Natural killer cell (primary cell): Measurements from ENCODE around the gene ITM2B. TPM values are rescaled to one million over a fixed set of nuclear protein-coding genes. Genes with fewer than 3 reads are reported as not detected.
A peak's percentile ranks its signal among the peaks of the same experiment; 100 is the strongest.
"Not testable (repeated sequence)": the region's sequence is repeated elsewhere in the genome, so short reads cannot be mapped to it uniquely, and the experiment has no call there.

Experiments used
- ATAC-seq, 3 donors: fragments of 150-1000 bp in 2 of 3; fragments of 200-7000 bp in 1 of 3; cut with Tn5 transposase; 1 replicate in 1 of 3; 2 replicates in 2 of 3; pipeline ENCODE4 v1.10.0; 2021; ENCODE audit warnings: mild to moderate bottlenecking in 2 of 3, moderate library complexity in 2 of 3
- DNase-seq, 2 donors: peaks; one replicate each; pipeline versions ENCODE4 v3.0.0 to v3.0.0-alpha.2; 2013 to 2021; ENCODE audit warnings: mixed read lengths in 1 of 2
- H3K27ac ChIP-seq: one replicate; pipeline ENCODE4 v1.5.1; 2013; ENCODE audit warnings: mild to moderate bottlenecking, low read length
- H3K27me3 ChIP-seq: one replicate; pipeline ENCODE4 v1.6.1; 2013; ENCODE audit warnings: low read length; ENCODE audit not compliant: control insufficient read depth, insufficient read depth
- H3K36me3 ChIP-seq: one replicate; pipeline ENCODE4 v1.6.1; 2013; ENCODE audit warnings: low read length; ENCODE audit not compliant: control insufficient read depth, insufficient read depth
- H3K4me1 ChIP-seq: one replicate; pipeline ENCODE4 v1.6.1; 2013; ENCODE audit warnings: low read length; ENCODE audit not compliant: control insufficient read depth, insufficient read depth
- H3K4me3 ChIP-seq: one replicate; pipeline ENCODE4 v1.5.1; 2013; ENCODE audit warnings: low read length
- H3K9me3 ChIP-seq: one replicate; pipeline ENCODE4 v1.6.1; 2013; ENCODE audit warnings: low read length; ENCODE audit not compliant: control insufficient read depth, insufficient read depth
- H3K27ac Mint-ChIP-seq, 2 donors: one replicate each; pipeline ENCODE4 v1.8.0; 2022; ENCODE audit warnings: mild to moderate bottlenecking in 2 of 2, mixed read lengths in 2 of 2, moderate library complexity in 1 of 2
- H3K27me3 Mint-ChIP-seq, 2 donors: one replicate each; pipeline ENCODE4 v1.8.0; 2022; ENCODE audit warnings: low read depth in 2 of 2, mixed read lengths in 2 of 2
- H3K36me3 Mint-ChIP-seq: one replicate; pipeline ENCODE4 v1.8.0; 2022; ENCODE audit warnings: mixed read lengths
- H3K4me1 Mint-ChIP-seq, 2 donors: one replicate each; pipeline ENCODE4 v1.8.0; 2022; ENCODE audit warnings: mixed read lengths in 2 of 2
- H3K4me3 Mint-ChIP-seq: one replicate; pipeline ENCODE4 v1.8.0; 2022; ENCODE audit warnings: mild to moderate bottlenecking, moderate library complexity, mixed read lengths
- H3K9me3 Mint-ChIP-seq, 2 donors: one replicate each; pipeline ENCODE4 v1.8.0; 2022; ENCODE audit warnings: mixed read lengths in 2 of 2
- WGBS: methylation state at CpG from one replicate; pipeline ENCODE4 v1.1.7; 2013; ENCODE audit warnings: missing lambda C conversion rate; ENCODE audit not compliant: insufficient coverage; 5-methylcytosine and 5-hydroxymethylcytosine counted together
- intact Hi-C: fragments of 100-400 bp; cut with micrococcal nuclease; formaldehyde crosslinking; loops from one replicate; pipeline ENCODE4 v1.14.2; 2022
- total RNA-seq, 4 donors: library from RNA; stranded (reverse); fragments of 120-200 nt in 1 of 4; gene quantifications; one replicate each; pipeline versions ENCODE4 v1.2.3 to v1.2.4, GENCODE V29; 2013 to 2022
- TF ChIP-seq, protein P1 (sequence below): fragments of 200-600 bp; IDR thresholded peaks from one replicate; pipeline ENCODE4 v1.8.0; 2022; ENCODE audit warnings: antibody characterized with exemption

ITM2B gene
- total RNA-seq, 3 donors from 2014 or later (not counting 1 experiment from before 2014, with no cell fraction given), result 305 to 387 (median 309) TPM

GRCh38 chr13:48236528-48237353 is 3.7 kb downstream of the ITM2B start:
- H3K36me3 Mint-ChIP-seq, result no peaks in the 10 kb centered on the region
- peaks cover 63 to 68% of the 10 kb centered on the region in 2 donors for H3K4me1 Mint-ChIP-seq

DNA sequence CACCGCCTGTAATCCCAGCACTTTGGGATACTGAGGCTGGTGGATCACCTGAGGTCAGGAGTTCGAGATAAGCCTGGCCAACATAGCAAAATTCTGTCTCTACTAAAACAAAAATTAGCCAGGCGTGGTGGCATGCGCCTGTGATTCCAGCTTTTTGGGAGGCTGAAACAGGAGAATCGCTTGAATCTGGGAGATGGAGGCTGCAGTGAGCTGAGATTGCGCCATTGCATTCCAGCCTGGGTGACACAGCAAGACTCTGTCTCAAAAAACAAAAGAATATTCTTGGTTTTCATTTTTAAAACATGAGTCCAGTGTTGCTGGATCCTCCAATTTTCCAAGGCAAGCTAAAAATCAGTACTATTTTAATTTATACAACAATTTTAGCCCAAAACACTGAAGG is 6.4 kb downstream of the ITM2B start:
- not testable (repeated sequence) for H3K27ac ChIP-seq, H3K27me3 Mint-ChIP-seq, H3K27me3 ChIP-seq, DNase-seq, H3K4me3 Mint-ChIP-seq, H3K4me3 ChIP-seq, H3K9me3 Mint-ChIP-seq, H3K36me3 Mint-ChIP-seq, ATAC-seq, H3K9me3 ChIP-seq
- H3K4me1 Mint-ChIP-seq, result peaks cover 63 to 69% of the 10 kb centered on the region in 2 donors
- H3K27ac Mint-ChIP-seq, result peak overlapping the region in 1 of 2 donors; percentile 78
- intact Hi-C loops, result loop anchor here (5.0 to 10.0 kb wide), 2 partner anchors 63 to 255 kb away; partner anchors contain the start of gene RB1
- 98% methylated on average over 6 of the region's 6 CpGs for WGBS
- H3K36me3 ChIP-seq, result peaks cover 19% of the 10 kb centered on the region
- H3K4me1 ChIP-seq, result peaks cover 15% of the 10 kb centered on the region

More at GRCh38 chr13:48236528-48237353, 3.7 kb downstream of the ITM2B start:
- intact Hi-C loops, result loop anchor here (5.0 to 10.0 kb wide), 2 partner anchors 66 to 258 kb away; partner anchors contain the start of gene RB1
- TF ChIP-seq, protein P1, sequence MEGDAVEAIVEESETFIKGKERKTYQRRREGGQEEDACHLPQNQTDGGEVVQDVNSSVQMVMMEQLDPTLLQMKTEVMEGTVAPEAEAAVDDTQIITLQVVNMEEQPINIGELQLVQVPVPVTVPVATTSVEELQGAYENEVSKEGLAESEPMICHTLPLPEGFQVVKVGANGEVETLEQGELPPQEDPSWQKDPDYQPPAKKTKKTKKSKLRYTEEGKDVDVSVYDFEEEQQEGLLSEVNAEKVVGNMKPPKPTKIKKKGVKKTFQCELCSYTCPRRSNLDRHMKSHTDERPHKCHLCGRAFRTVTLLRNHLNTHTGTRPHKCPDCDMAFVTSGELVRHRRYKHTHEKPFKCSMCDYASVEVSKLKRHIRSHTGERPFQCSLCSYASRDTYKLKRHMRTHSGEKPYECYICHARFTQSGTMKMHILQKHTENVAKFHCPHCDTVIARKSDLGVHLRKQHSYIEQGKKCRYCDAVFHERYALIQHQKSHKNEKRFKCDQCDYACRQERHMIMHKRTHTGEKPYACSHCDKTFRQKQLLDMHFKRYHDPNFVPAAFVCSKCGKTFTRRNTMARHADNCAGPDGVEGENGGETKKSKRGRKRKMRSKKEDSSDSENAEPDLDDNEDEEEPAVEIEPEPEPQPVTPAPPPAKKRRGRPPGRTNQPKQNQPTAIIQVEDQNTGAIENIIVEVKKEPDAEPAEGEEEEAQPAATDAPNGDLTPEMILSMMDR, result no peak
- Mint-ChIP-seq H3K9me3 (no peaks in the 10 kb centered on the region), H3K4me3 (peak overlapping the region; percentile 94), H3K27ac (peak overlapping the region; percentile 92 to 94), H3K27me3 (no peaks in the 10 kb centered on the region)
- H3K9me3 ChIP-seq, result no peaks in the 10 kb centered on the region
- H3K27me3 ChIP-seq, result no peaks in the 10 kb centered on the region
- H3K4me1 ChIP-seq, result peaks cover 24% of the 10 kb centered on the region
- H3K27ac ChIP-seq, result peak overlapping the region; percentile 97
- H3K4me3 ChIP-seq, result no peak overlapping the region
- ATAC-seq (peak; percentile 22 to 43 (median 27)), DNase-seq (peak in 1 of 2 donors; percentile 42)
- WGBS, result 30% methylated on average over 1 of the region's 3 CpGs
- peaks cover 19% of the 10 kb centered on the region for H3K36me3 ChIP-seq

GRCh38 chr13:48241651-48242050 is 8.6 kb downstream of the ITM2B start:
- H3K27ac Mint-ChIP-seq, result peak overlapping the region; percentile 70 to 78
- H3K4me1 Mint-ChIP-seq, result peaks cover 51 to 56% of the 10 kb centered on the region in 2 donors
- peak in 2 of 3 donors; percentile 25 to 29 for ATAC-seq

DNA sequence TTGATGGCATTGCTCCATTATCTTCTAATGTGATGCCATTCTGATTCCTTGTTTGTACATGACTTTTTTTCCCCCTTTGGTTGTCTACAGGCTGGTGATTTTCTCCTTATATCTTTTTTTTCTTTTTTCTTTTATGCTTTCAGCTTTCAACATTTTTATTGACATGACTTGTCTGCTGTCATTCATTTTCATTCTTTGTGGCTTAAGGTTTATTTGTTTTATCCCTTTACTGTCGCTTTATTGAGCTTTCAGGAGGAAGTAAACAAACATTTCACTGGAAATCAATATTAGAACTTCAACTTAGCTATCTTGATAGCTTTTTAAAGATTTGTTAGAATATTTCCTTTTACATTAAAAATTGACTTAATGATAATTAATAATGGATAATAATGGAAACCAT is 9.7 kb downstream of the ITM2B start:
- H3K27me3 ChIP-seq, result no peaks in the 10 kb centered on the region
- H3K9me3 ChIP-seq, result no peaks in the 10 kb centered on the region
- Mint-ChIP-seq H3K4me1 (peaks cover 40 to 47% of the 10 kb centered on the region in 2 donors), H3K27me3 (no peaks in the 10 kb centered on the region), H3K36me3 (no peaks in the 10 kb centered on the region), H3K9me3 (no peaks in the 10 kb centered on the region), H3K27ac (peak overlapping the region; percentile 70 to 78), H3K4me3 (peak overlapping the region; percentile 54)
- peaks cover 16% of the 10 kb centered on the region for H3K4me1 ChIP-seq
- H3K4me3 ChIP-seq, result no peak overlapping the region
- H3K36me3 ChIP-seq, result peaks cover 14% of the 10 kb centered on the region
- DNase-seq (no peak), ATAC-seq (no peak)
- intact Hi-C loops, result no loop called here
- no peak overlapping the region for H3K27ac ChIP-seq
- TF ChIP-seq, protein P1, result no peak
- WGBS, result no CpG with 5 or more reads among the region's 1 CpG

More at GRCh38 chr13:48241651-48242050, 8.6 kb downstream of the ITM2B start:
- Mint-ChIP-seq H3K36me3 (no peaks in the 10 kb centered on the region), H3K27me3 (no peaks in the 10 kb centered on the region), H3K4me3 (no peak overlapping the region), H3K9me3 (no peaks in the 10 kb centered on the region)
- TF ChIP-seq, protein P1, result no peak
- Histone ChIP-seq H3K27me3 (no peaks in the 10 kb centered on the region), H3K4me1 (peaks cover 12% of the 10 kb centered on the region), H3K4me3 (no peak overlapping the region), H3K36me3 (peaks cover 14% of the 10 kb centered on the region), H3K27ac (no peak overlapping the region), H3K9me3 (no peaks in the 10 kb centered on the region)
- intact Hi-C loops, result no loop called here
- DNase-seq, result no peak
- WGBS, result 40% methylated on average over 1 of the region's 4 CpGs
